H9 (cell line): ENCODE data around the gene BZW2. TPM values are rescaled to one million over a fixed set of nuclear protein-coding genes. Genes with fewer than 3 reads are reported as not detected.

Experiments used
- DNase-seq: peaks from one replicate; pipeline ENCODE4 v3.0.0-alpha.2; 2017
- H2AFZ ChIP-seq: one replicate; pipeline ENCODE4 v1.6.1; 2013; ENCODE audit warnings: mild to moderate bottlenecking, low read length, control low read depth, moderate library complexity
- H2AK5ac ChIP-seq: 2 replicates; pipeline ENCODE4 v1.6.1; 2013; ENCODE audit warnings: low read length, control low read depth, mixed read lengths; ENCODE audit not compliant: insufficient read length
- H2BK120ac ChIP-seq: one replicate; pipeline ENCODE4 v1.6.1; 2013; ENCODE audit warnings: low read depth, mild to moderate bottlenecking, low read length, control low read depth, inconsistent platforms; ENCODE audit not compliant: poor library complexity, severe bottlenecking
- H2BK12ac ChIP-seq: 2 replicates; pipeline ENCODE4 v1.6.1; 2013; ENCODE audit warnings: low read length, control low read depth, mixed read lengths, low read depth; ENCODE audit not compliant: insufficient read length
- H2BK15ac ChIP-seq: 2 replicates; pipeline ENCODE4 v1.6.1; 2013; ENCODE audit warnings: low read depth, low read length, control low read depth
- H2BK20ac ChIP-seq: one replicate; pipeline ENCODE4 v1.6.1; 2013; ENCODE audit warnings: low read depth, mild to moderate bottlenecking, low read length, control low read depth, inconsistent platforms; ENCODE audit not compliant: poor library complexity, severe bottlenecking
- H2BK5ac ChIP-seq: 2 replicates; pipeline ENCODE4 v1.6.1; 2013; ENCODE audit warnings: low read length, control low read depth, mixed read lengths; ENCODE audit not compliant: insufficient read length
- H3K14ac ChIP-seq: 2 replicates; pipeline ENCODE4 v1.6.1; 2013; ENCODE audit warnings: low read length, control low read depth; ENCODE audit not compliant: insufficient read depth
- H3K18ac ChIP-seq: 2 replicates; pipeline ENCODE4 v1.6.1; 2013; ENCODE audit warnings: low read depth, mild to moderate bottlenecking, mixed read lengths, low read length, control low read depth; ENCODE audit not compliant: insufficient read length
- H3K23ac ChIP-seq: 2 replicates; pipeline ENCODE4 v1.6.1; 2013; ENCODE audit warnings: low read length, control low read depth, mixed read lengths, low read depth; ENCODE audit not compliant: insufficient read length
- H3K23me2 ChIP-seq: 2 replicates; pipeline ENCODE4 v1.6.1; 2013; ENCODE audit warnings: low read depth, mild to moderate bottlenecking, mixed read lengths, low read length, control low read depth; ENCODE audit not compliant: insufficient read length, poor library complexity, severe bottlenecking
- H3K27ac ChIP-seq: 2 replicates; pipeline ENCODE4 v1.5.1; 2013; ENCODE audit warnings: low read length, control low read depth, mixed read lengths, low read depth; ENCODE audit not compliant: insufficient read length
- H3K27me3 ChIP-seq: 2 replicates; pipeline ENCODE4 v1.6.1; 2013; ENCODE audit warnings: low read length, control low read depth, inconsistent platforms; ENCODE audit not compliant: insufficient read depth
- H3K4ac ChIP-seq: 2 replicates; pipeline ENCODE4 v1.6.1; 2013; ENCODE audit warnings: low read depth, mild to moderate bottlenecking, control low read depth, inconsistent platforms, low read length, moderate library complexity
- H3K4me1 ChIP-seq: 2 replicates; pipeline ENCODE4 v1.6.1; 2013; ENCODE audit warnings: low read length, control low read depth, inconsistent platforms; ENCODE audit not compliant: insufficient read depth
- H3K4me2 ChIP-seq: 2 replicates; pipeline ENCODE4 v1.6.1; 2013; ENCODE audit warnings: low read length, control low read depth, mixed read lengths; ENCODE audit not compliant: insufficient read length, insufficient read depth
- H3K56ac ChIP-seq: 2 replicates; pipeline ENCODE4 v1.6.1; 2013; ENCODE audit warnings: low read depth, mild to moderate bottlenecking, mixed read lengths, low read length, control low read depth; ENCODE audit not compliant: insufficient read length
- H3K79me1 ChIP-seq: 2 replicates; pipeline ENCODE4 v1.6.1; 2013; ENCODE audit warnings: low read depth, mild to moderate bottlenecking, moderate library complexity, low read length, control low read depth, inconsistent platforms; ENCODE audit not compliant: insufficient read depth, poor library complexity, severe bottlenecking
- H3K79me2 ChIP-seq: 2 replicates; pipeline ENCODE4 v1.6.1; 2013; ENCODE audit warnings: low read length, control low read depth, inconsistent platforms; ENCODE audit not compliant: insufficient read depth
- H3K9ac ChIP-seq: 2 replicates; pipeline ENCODE4 v1.6.1; 2013; ENCODE audit warnings: low read length, control low read depth, mixed read lengths; ENCODE audit not compliant: insufficient read length; ENCODE audit errors: extremely low read depth
- H3K9me3 ChIP-seq: one replicate; pipeline ENCODE4 v1.6.1; 2013; ENCODE audit warnings: low read depth, low read length, inconsistent platforms; ENCODE audit not compliant: control insufficient read depth
- H3T11ph ChIP-seq: one replicate; pipeline ENCODE4 v1.6.1; 2013; ENCODE audit warnings: mild to moderate bottlenecking, low read length, control low read depth, inconsistent platforms
- H4K20me1 ChIP-seq: one replicate; pipeline ENCODE4 v1.6.1; 2013; ENCODE audit not compliant: control insufficient read depth, insufficient read length, insufficient read depth
- H4K5ac ChIP-seq: 2 replicates; pipeline ENCODE4 v1.6.1; 2013; ENCODE audit warnings: low read depth, mild to moderate bottlenecking, mixed read lengths, low read length, control low read depth; ENCODE audit not compliant: insufficient read length
- H4K8ac ChIP-seq: replicated peaks from 2 replicates; pipeline ENCODE4 v1.6.1; 2013; ENCODE audit warnings: low read length, control low read depth, mixed read lengths, low read depth; ENCODE audit not compliant: insufficient read length
- H4K91ac ChIP-seq: 2 replicates; pipeline ENCODE4 v1.6.1; 2013; ENCODE audit warnings: low read depth, mild to moderate bottlenecking, moderate library complexity, mixed read lengths, low read length, control low read depth; ENCODE audit not compliant: insufficient read length
- H3K27ac Mint-ChIP-seq, 3 experiments: 2 replicates in 2 of 3; 3 replicates in 1 of 3; pipeline ENCODE4 v1.8.0; 2020 to 2021; ENCODE audit warnings: mixed read lengths in 3 of 3, mild to moderate bottlenecking in 1 of 3, moderate library complexity in 1 of 3
- H3K27me3 Mint-ChIP-seq: 2 replicates; pipeline ENCODE4 v1.8.0; 2021; ENCODE audit warnings: low read depth, mild to moderate bottlenecking, moderate library complexity, mixed read lengths
- H3K36me3 Mint-ChIP-seq, 3 experiments: 2 replicates in 2 of 3; 3 replicates in 1 of 3; pipeline ENCODE4 v1.8.0; 2020 to 2021; ENCODE audit warnings: low read depth in 3 of 3, mixed read lengths in 3 of 3; ENCODE audit not compliant: insufficient read depth in 1 of 3
- H3K4me1 Mint-ChIP-seq, 2 experiments: 2 replicates each; pipeline ENCODE4 v1.8.0; 2020; ENCODE audit warnings: mixed read lengths in 2 of 2
- H3K4me3 Mint-ChIP-seq, 2 experiments: 2 replicates in 1 of 2; 3 replicates in 1 of 2; pipeline ENCODE4 v1.8.0; 2020 to 2021; ENCODE audit warnings: mild to moderate bottlenecking in 2 of 2, mixed read lengths in 2 of 2, moderate library complexity in 1 of 2
- H3K9me3 Mint-ChIP-seq, 2 experiments: 2 replicates in 1 of 2; 3 replicates in 1 of 2; pipeline ENCODE4 v1.8.0; 2020; ENCODE audit warnings: mild to moderate bottlenecking in 2 of 2, mixed read lengths in 2 of 2, moderate library complexity in 1 of 2
- WGBS: extraction: QIAGEN DNeasy Blood & Tissue Kit; methylation state at CpG from one replicate; pipeline ENCODE4 v1.1.7; 2013; ENCODE audit warnings: missing lambda C conversion rate, low lambda C conversion rate, mixed read lengths; ENCODE audit not compliant: insufficient read length; ENCODE audit errors: extremely low coverage; 5-methylcytosine and 5-hydroxymethylcytosine counted together
- total RNA-seq: library from RNA; stranded (reverse); gene quantifications from 2 replicates; pipeline ENCODE4 v1.2.1, GENCODE V29; 2021
- TF ChIP-seq, protein P1 (sequence below): fragments of 200-600 bp; sonication (generic); conservative IDR thresholded peaks from 3 replicates; pipeline ENCODE4 v1.8.0; 2021; ENCODE audit warnings: antibody characterized with exemption, mild to moderate bottlenecking

The BZW2 gene
- total RNA-seq, 1 experiment from 2014 or later: 64.6 TPM

DNA sequence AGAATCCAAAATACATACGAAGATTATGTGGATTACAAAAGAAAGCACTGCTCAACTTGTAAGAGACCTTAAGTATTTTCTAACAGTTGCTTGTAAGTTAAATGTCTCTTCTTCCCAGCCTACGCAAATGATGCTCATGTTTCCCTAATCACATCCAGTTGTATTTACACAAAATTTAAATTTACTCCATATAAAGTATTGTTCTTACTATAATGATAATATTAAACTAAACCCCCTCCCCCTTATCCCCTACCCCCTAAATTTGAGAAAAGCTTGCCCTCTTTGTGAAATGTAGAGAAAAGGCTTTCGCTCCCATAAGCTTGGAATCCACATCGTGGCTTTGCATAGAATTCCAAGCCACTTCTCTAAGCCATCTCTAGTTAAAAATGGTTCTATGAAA is 29.9 kb upstream of the BZW2 start:
- Histone ChIP-seq H2BK5ac (no peak overlapping the region), H2AK5ac (no peak overlapping the region), H3K9me3 (no peaks in the 10 kb centered on the region), H3K9ac (no peak overlapping the region), H3K4me2 (no peak overlapping the region), H3T11ph (no peak overlapping the region), H2BK12ac (no peak overlapping the region), H3K18ac (no peak overlapping the region), H2BK120ac (no peak overlapping the region), H3K14ac (no peak overlapping the region), H3K79me1 (no peaks in the 10 kb centered on the region), H4K5ac (no peak overlapping the region), H3K27ac (no peak overlapping the region), H2AFZ (no peak overlapping the region), H3K4me1 (no peaks in the 10 kb centered on the region; the same call in 1 of the 2 replicates), H3K27me3 (no peaks in the 10 kb centered on the region), H3K23ac (no peak overlapping the region), H3K56ac (no peak overlapping the region), H4K91ac (no peak overlapping the region), H4K20me1 (no peaks in the 10 kb centered on the region), H2BK20ac (no peak overlapping the region), H2BK15ac (no peak overlapping the region), H3K4ac (no peak overlapping the region), H3K23me2 (no peaks in the 10 kb centered on the region), H3K79me2 (no peaks in the 10 kb centered on the region), H4K8ac (no peak overlapping the region)
- DNase-seq: no peak
- Mint-ChIP-seq H3K27me3 (no peaks in the 10 kb centered on the region), H3K4me1 (peaks cover 14 to 18% of the 10 kb centered on the region in 2 experiments), H3K27ac (no peak overlapping the region), H3K36me3 (peaks cover 3 to 20% (median 8%) of the 10 kb centered on the region in 3 experiments; a peak in 5 of 7 replicates), H3K9me3 (no peaks in the 10 kb centered on the region; a peak in 1 of 5 replicates), H3K4me3 (no peak overlapping the region)
- no CpG with 5 or more reads among the region's 4 CpGs for WGBS
- TF ChIP-seq, protein P1, sequence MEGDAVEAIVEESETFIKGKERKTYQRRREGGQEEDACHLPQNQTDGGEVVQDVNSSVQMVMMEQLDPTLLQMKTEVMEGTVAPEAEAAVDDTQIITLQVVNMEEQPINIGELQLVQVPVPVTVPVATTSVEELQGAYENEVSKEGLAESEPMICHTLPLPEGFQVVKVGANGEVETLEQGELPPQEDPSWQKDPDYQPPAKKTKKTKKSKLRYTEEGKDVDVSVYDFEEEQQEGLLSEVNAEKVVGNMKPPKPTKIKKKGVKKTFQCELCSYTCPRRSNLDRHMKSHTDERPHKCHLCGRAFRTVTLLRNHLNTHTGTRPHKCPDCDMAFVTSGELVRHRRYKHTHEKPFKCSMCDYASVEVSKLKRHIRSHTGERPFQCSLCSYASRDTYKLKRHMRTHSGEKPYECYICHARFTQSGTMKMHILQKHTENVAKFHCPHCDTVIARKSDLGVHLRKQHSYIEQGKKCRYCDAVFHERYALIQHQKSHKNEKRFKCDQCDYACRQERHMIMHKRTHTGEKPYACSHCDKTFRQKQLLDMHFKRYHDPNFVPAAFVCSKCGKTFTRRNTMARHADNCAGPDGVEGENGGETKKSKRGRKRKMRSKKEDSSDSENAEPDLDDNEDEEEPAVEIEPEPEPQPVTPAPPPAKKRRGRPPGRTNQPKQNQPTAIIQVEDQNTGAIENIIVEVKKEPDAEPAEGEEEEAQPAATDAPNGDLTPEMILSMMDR: no peak
